SKM-1 treated with dmso at 0.1 percent for 144 hours (cell line): ENCODE measurements around the gene HOXA11.

Experiments used
- DNase-seq: peaks from one replicate; lab custom pipeline; 2025; ENCODE audit not compliant: unreplicated experiment; lab: John Stamatoyannopoulos, UW

HOXA11 gene

GRCh38 chr7:27138472-27138871 is 46.6 kb downstream of the HOXA11 start:
- no peak for DNase-seq

DNA sequence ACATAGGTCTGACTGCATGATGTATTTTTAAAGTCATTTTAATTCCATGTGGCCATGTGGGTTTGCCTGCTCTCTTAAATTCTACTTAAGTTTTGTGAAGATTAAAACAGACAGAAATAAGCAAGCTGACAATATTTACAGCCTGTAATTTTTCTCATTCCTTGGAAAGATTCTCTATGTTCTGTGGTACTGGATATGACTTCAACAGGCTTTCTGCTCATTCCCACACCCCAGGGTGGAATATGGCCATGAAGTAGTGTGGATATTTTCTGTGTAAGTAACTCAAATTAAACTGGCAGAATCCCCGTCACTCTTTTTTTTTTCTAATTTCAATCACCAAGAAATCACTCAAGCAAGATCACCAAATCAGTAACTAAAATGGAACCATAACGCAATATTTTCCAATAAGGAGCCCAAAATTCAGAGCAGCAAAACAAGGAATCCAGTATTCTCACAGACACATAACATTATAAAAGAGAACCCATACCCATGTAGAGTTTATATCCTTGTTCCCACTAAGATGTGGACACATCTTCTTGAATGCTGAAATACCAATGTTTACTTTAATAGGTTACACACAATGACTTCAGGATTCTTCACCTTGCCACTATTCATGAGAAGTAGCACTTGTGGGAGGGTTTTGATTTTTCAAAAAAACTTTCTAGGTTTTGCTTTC is 47.3 kb downstream of the HOXA11 start:
- DNase-seq: no peak

DNA sequence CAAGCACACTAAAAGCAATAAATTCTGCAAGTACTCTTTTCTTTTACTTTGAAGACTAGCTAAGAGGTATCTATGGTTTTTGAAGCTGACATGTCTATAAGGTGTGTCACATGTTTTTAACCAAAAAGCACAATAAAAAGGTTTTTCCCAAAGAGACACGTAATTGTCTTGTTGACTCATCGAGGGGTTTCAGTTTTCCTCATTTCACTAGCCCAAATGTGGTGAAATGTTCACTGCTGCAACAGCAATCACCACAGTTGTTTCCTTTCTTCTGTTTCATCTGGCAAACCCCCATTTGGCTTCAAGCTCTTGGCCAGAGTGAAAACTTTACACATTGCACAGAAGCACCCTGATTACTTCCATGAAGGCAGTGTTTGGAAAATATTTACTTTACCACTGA is 50.6 kb downstream of the HOXA11 start:
- peak; percentile 53 for DNase-seq

GRCh38 chr7:27133409-27134231 is 51.4 kb downstream of the HOXA11 start:
- DNase-seq: no peak

- no peak for DNase-seq
These were observed 52.1 kb downstream of the HOXA11 start for GRCh38 chr7:27132978-27133377.

- no peak for DNase-seq
These were observed 52.8 kb downstream of the HOXA11 start for GRCh38 chr7:27132214-27132613.

DNA sequence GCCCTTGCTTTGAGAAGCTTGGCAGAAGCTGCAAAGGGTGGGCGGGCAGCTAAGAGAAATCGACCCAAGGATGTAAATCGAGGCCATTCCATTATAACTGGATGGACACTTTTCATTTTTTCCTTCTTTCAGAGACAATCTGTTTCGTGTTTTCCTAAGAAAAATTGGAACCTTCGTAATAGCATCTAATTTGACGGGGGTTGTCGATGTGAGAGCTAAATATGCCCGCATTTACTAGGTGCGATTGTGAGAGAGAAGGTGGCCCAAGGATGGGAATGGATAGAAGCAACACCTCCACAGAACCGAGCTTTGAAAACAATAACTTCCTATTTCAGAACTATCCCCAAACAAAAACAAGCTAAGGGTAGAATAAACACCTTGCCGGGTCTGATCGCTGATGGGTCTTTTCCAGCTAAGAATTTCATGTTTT is 53.6 kb downstream of the HOXA11 start:
- no peak for DNase-seq
